C4-2B (cell line): ENCODE results near the gene MCOLN2.

Source experiments
- ZFX ChIP-seq: fragments of 450-650 bp; IDR thresholded peaks from 2 replicates; pipeline ENCODE4 v1.6.1; 2017
- TF ChIP-seq, protein P1 (sequence below): fragments of 450-650 bp; conservative IDR thresholded peaks from 2 replicates; pipeline ENCODE4 v1.5.1; 2017; ENCODE audit warnings: mild to moderate bottlenecking

DNA sequence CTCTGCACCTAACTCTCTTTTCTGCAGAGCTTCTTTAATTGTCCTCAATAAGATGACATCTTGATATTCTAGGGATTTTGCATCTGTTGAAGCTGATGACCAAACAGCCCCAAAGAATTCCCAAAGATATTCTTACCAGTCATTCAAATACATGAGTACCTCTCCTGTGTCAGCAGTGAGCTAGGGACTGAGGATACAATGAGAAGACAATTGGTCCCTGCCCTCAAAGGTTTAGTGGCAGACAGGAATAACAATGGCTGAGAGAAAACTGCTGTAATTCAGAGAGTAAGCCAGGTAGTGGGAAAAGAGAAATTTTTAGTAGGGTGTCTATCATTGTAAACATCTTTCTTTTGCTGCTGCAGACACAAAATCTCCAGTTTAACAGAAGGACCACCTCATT, 45.5 kb upstream of the MCOLN2 start:
- TF ChIP-seq, protein P1, sequence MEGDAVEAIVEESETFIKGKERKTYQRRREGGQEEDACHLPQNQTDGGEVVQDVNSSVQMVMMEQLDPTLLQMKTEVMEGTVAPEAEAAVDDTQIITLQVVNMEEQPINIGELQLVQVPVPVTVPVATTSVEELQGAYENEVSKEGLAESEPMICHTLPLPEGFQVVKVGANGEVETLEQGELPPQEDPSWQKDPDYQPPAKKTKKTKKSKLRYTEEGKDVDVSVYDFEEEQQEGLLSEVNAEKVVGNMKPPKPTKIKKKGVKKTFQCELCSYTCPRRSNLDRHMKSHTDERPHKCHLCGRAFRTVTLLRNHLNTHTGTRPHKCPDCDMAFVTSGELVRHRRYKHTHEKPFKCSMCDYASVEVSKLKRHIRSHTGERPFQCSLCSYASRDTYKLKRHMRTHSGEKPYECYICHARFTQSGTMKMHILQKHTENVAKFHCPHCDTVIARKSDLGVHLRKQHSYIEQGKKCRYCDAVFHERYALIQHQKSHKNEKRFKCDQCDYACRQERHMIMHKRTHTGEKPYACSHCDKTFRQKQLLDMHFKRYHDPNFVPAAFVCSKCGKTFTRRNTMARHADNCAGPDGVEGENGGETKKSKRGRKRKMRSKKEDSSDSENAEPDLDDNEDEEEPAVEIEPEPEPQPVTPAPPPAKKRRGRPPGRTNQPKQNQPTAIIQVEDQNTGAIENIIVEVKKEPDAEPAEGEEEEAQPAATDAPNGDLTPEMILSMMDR, result no peak
- no peak for TF ChIP-seq ZFX
